Suppressor macrophage (primary cell): ENCODE data around the gene GLI1.
"Not testable (repeated sequence)": the region's sequence is repeated elsewhere in the genome, so short reads cannot be mapped to it uniquely, and the experiment has no call there.

ENCODE experiments used
- DNase-seq, 4 experiments: peaks; one replicate each; pipeline ENCODE4 v3.0.0-alpha.2; 2020 to 2022

GLI1 gene

GRCh38 chr12:57441846-57442427 lies 17.6 kb upstream of the GLI1 start:
- DNase-seq, result peak in 1 of 4 experiments; percentile 33

GRCh38 chr12:57444337-57444736 lies 15.2 kb upstream of the GLI1 start:
- DNase-seq, result not testable (repeated sequence)

GRCh38 chr12:57444744-57445143 lies 14.8 kb upstream of the GLI1 start:
- DNase-seq, result no peak

GRCh38 chr12:57446292-57446960 lies 13.2 kb upstream of the GLI1 start:
- DNase-seq, result no peak

GRCh38 chr12:57448669-57449068 lies 10.9 kb upstream of the GLI1 start:
- DNase-seq, result no peak

- no peak for DNase-seq
These were observed 10.2 kb upstream of the GLI1 start for GRCh38 chr12:57449375-57449774.

GRCh38 chr12:57450057-57450456 lies 9.5 kb upstream of the GLI1 start:
- no peak for DNase-seq

- DNase-seq, result no peak
These were observed 8.3 kb upstream of the GLI1 start for GRCh38 chr12:57451233-57451778.

- DNase-seq, result peak in 3 of 4 experiments; percentile 10 to 51 (median 40)
These were observed 7.2 kb upstream of the GLI1 start for GRCh38 chr12:57452181-57452936.

GRCh38 chr12:57452937-57453509 lies 6.6 kb upstream of the GLI1 start:
- DNase-seq, result peak; percentile 76 to 87 (median 82)

- no peak for DNase-seq
These were observed 5.4 kb upstream of the GLI1 start for GRCh38 chr12:57454213-57454565.

GRCh38 chr12:57454566-57455373 lies 4.8 kb upstream of the GLI1 start, which contains the start of gene INHBE:
Gene INHBE (plus strand): TSS chr12:57455307. CDS start chr12:57455537, 230 bp downstream.
- peak; percentile 25 to 71 (median 52) for DNase-seq

GRCh38 chr12:57455374-57456144 lies 4.0 kb upstream of the GLI1 start:
- no peak for DNase-seq

GRCh38 chr12:57456145-57456700 lies 3.4 kb upstream of the GLI1 start:
- DNase-seq, result peak; percentile 26 to 47 (median 40)

GRCh38 chr12:57456737-57457490 lies 2.7 kb upstream of the GLI1 start:
- DNase-seq, result no peak

GRCh38 chr12:57458665-57459054 lies 925 bp upstream of the GLI1 start:
- DNase-seq, result no peak

GRCh38 chr12:57459055-57459749 lies 383 bp upstream of the GLI1 start:
- DNase-seq, result peak; percentile 95 to 97 (median 96)

- DNase-seq, result no peak
These were observed 841 bp downstream of the GLI1 start for GRCh38 chr12:57460468-57460784.

GRCh38 chr12:57460841-57461275 lies 1.3 kb downstream of the GLI1 start:
- peak in 1 of 4 experiments; percentile 14 for DNase-seq
